ENCODE data around the gene CD69. TPM values are rescaled to one million over a fixed set of nuclear protein-coding genes. Genes with fewer than 3 reads are reported as not detected.

The CD69 gene
- total RNA-seq, 2 experiments from 2014 or later, result 631 to 659 TPM

DNA sequence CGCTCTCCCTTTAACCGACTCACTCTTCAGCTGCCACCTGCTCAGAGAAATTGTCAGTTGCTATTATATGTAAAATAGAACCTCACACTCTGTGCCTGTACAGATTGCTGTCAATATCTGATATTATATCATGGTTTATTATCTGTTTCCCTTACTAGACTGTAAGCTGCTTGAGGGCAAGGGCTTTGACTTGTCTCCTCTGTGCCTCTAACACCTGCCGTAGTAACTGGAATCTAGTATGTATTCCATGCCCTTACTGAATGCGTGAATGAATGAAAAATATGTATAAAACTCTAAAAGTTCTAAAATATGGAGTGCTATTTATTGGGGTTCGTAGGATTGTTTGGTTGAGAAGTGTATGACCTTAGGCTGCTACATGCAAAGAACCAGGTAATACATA lies 1.7 kb upstream of the CD69 start:
- peaks cover 26% of the 10 kb centered on the region for H3K4me1 ChIP-seq (ENCODE audit: insufficient read depth, low read length)
- H3K9me3 ChIP-seq (ENCODE audit: control insufficient read depth in 1 of 2, insufficient read depth in 1 of 2, low read length in 2 of 2), result no peaks in the 10 kb centered on the region
- H3K27me3 ChIP-seq (ENCODE audit: control insufficient read depth in 1 of 2, insufficient read depth in 2 of 2, low read length in 2 of 2), result no peaks in the 10 kb centered on the region
- no peak for DNase-seq
- CTCF ChIA-PET, result interaction anchor here (1.4 to 6.3 kb wide), 4 partner anchors 11 to 36 kb away, joined by 4 to 53 read pairs (median 14); no protein-coding TSS in a partner anchor
- Mint-ChIP-seq H3K27me3 (no peaks in the 10 kb centered on the region), H3K36me3 (ENCODE audit: low read depth) (peaks cover 41% of the 10 kb centered on the region), H3K27ac (peak overlapping the region; percentile 99), H3K4me1 (ENCODE audit: low read depth) (peaks cover 61% of the 10 kb centered on the region), H3K4me3 (peak overlapping the region; percentile 44), H3K9me3 (no peaks in the 10 kb centered on the region)
- H3K36me3 ChIP-seq (ENCODE audit: insufficient read depth, low read length), result no peaks in the 10 kb centered on the region
- no peak overlapping the region for H3K4me3 ChIP-seq (ENCODE audit: low read length)
- TF ChIP-seq, protein P1, sequence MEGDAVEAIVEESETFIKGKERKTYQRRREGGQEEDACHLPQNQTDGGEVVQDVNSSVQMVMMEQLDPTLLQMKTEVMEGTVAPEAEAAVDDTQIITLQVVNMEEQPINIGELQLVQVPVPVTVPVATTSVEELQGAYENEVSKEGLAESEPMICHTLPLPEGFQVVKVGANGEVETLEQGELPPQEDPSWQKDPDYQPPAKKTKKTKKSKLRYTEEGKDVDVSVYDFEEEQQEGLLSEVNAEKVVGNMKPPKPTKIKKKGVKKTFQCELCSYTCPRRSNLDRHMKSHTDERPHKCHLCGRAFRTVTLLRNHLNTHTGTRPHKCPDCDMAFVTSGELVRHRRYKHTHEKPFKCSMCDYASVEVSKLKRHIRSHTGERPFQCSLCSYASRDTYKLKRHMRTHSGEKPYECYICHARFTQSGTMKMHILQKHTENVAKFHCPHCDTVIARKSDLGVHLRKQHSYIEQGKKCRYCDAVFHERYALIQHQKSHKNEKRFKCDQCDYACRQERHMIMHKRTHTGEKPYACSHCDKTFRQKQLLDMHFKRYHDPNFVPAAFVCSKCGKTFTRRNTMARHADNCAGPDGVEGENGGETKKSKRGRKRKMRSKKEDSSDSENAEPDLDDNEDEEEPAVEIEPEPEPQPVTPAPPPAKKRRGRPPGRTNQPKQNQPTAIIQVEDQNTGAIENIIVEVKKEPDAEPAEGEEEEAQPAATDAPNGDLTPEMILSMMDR (IDR thresholded peaks at IDR 0.05), result no peak
- no peak for ATAC-seq (ENCODE audit: poor library complexity)
- POLR2A ChIA-PET, result interaction anchor here (0.8 to 10.6 kb wide), 8 partner anchors 12 to 114 kb away, joined by 3 to 253 read pairs (median 72); no protein-coding TSS in a partner anchor
- peak overlapping the region; percentile 98 for H3K27ac ChIP-seq (ENCODE audit: low read depth in 1 of 2, low read length in 2 of 2)
- intact Hi-C loops (cut with DNase I, micrococcal nuclease), result no loop called here

DNA sequence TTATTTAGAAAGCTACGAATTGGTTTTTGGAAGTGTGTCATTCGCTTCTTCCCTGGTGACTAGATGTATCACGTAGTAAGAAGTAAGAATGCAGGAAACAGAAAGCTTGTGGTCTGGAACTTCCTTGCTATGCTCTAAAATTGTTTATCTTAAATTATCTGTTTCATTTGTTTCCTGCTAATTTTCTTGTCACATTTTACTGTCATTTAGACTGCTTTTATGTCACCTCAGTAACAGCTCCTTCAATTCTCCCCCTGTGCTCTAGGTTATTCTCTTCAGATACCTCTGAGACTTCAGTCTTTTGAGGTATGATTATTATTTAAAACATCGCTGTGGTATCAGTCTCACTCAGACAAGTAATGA lies 699 bp upstream of the CD69 start:
- Histone ChIP-seq H3K27me3 (ENCODE audit: control insufficient read depth in 1 of 2, insufficient read depth in 2 of 2, low read length in 2 of 2) (no peaks in the 10 kb centered on the region), H3K4me3 (ENCODE audit: low read length) (peak overlapping the region; percentile 79), H3K36me3 (ENCODE audit: insufficient read depth, low read length) (peaks cover 5% of the 10 kb centered on the region), H3K4me1 (ENCODE audit: insufficient read depth, low read length) (peaks cover 31% of the 10 kb centered on the region), H3K27ac (ENCODE audit: low read depth in 1 of 2, low read length in 2 of 2) (peak overlapping the region; percentile 98), H3K9me3 (ENCODE audit: control insufficient read depth in 1 of 2, insufficient read depth in 1 of 2, low read length in 2 of 2) (no peaks in the 10 kb centered on the region)
- peak; percentile 44 for ATAC-seq (ENCODE audit: poor library complexity)
- Mint-ChIP-seq H3K27me3 (no peaks in the 10 kb centered on the region), H3K4me1 (ENCODE audit: low read depth) (peaks cover 64% of the 10 kb centered on the region), H3K27ac (peak overlapping the region; percentile 99), H3K9me3 (no peaks in the 10 kb centered on the region), H3K4me3 (peak overlapping the region; percentile 97), H3K36me3 (ENCODE audit: low read depth) (peaks cover 51% of the 10 kb centered on the region)
- TF ChIP-seq, protein P1 (IDR thresholded peaks at IDR 0.05), result no peak
- peak in 3 of 14 experiments; percentile 84 to 90 (median 89) for DNase-seq
- CTCF ChIA-PET, result interaction anchor here (0.8 to 6.3 kb wide), 8 partner anchors 11 to 99 kb away, joined by 3 to 53 read pairs (median 6); partner anchors contain the start of gene CLEC2D
- POLR2A ChIA-PET, result interaction anchor here (1.0 to 10.6 kb wide), 29 partner anchors 8 to 451 kb away, joined by 3 to 253 read pairs (median 11); partner anchors contain the start of genes CLEC2B, CLEC2D and GABARAPL1
- intact Hi-C loops (cut with DNase I, micrococcal nuclease), result loop anchor here in 1 of 2 experiments (1.0 to 2.0 kb wide), 5 partner anchors 15 to 451 kb away; partner anchors contain the start of gene GABARAPL1

DNA sequence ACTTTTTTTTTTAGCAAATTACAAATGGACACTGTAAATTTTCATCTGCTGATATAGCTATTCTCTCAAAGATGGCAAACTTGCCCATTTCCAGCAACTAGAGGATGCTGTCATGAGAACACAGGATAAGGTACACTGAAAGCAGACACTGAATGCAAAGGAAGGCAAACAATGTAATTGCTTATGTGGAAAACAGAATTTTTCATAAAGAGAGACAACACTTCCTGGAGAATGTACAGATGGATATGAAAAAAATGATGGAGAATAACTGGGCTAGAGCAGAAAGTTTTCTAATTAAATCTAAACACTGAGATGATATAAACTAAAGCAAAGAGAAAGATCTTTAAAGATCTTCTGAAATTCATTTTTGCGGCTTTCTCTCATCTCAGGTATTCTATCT lies 581 bp downstream of the CD69 start:
- Mint-ChIP-seq H3K9me3 (no peaks in the 10 kb centered on the region), H3K36me3 (ENCODE audit: low read depth) (peaks cover 64% of the 10 kb centered on the region), H3K4me1 (ENCODE audit: low read depth) (peaks cover 68% of the 10 kb centered on the region), H3K27ac (peak overlapping the region; percentile 99), H3K4me3 (peak overlapping the region; percentile 97), H3K27me3 (no peaks in the 10 kb centered on the region)
- ATAC-seq (ENCODE audit: poor library complexity) (no peak), DNase-seq (peak in 3 of 14 experiments; percentile 50 to 61 (median 59))
- ChIA-PET CTCF (interaction anchor here (2.1 to 6.3 kb wide), 3 partner anchors 9 to 38 kb away, joined by 9 to 53 read pairs (median 19); no protein-coding TSS in a partner anchor), POLR2A (interaction anchor here (0.6 to 10.6 kb wide), 29 partner anchors 9 to 183 kb away, joined by 3 to 253 read pairs (median 11); partner anchors contain the start of genes CLEC2B and CLEC2D)
- Histone ChIP-seq H3K27me3 (ENCODE audit: control insufficient read depth in 1 of 2, insufficient read depth in 2 of 2, low read length in 2 of 2) (no peaks in the 10 kb centered on the region), H3K36me3 (ENCODE audit: insufficient read depth, low read length) (peaks cover 17% of the 10 kb centered on the region), H3K4me1 (ENCODE audit: insufficient read depth, low read length) (peaks cover 30% of the 10 kb centered on the region), H3K4me3 (ENCODE audit: low read length) (peak overlapping the region; percentile 79), H3K27ac (ENCODE audit: low read depth in 1 of 2, low read length in 2 of 2) (peak overlapping the region; percentile 98), H3K9me3 (ENCODE audit: control insufficient read depth in 1 of 2, insufficient read depth in 1 of 2, low read length in 2 of 2) (no peaks in the 10 kb centered on the region)
- intact Hi-C loops (cut with DNase I, micrococcal nuclease), result loop anchor here in 1 of 2 experiments (1.0 to 2.0 kb wide), 4 partner anchors 8 to 453 kb away; partner anchors contain the start of gene GABARAPL1
- TF ChIP-seq, protein P1 (IDR thresholded peaks at IDR 0.05), result no peak

Measured in CD4-positive, alpha-beta T cell (primary cell).